ENCODE data around the gene COLGALT1. TPM values are rescaled to one million over a fixed set of nuclear protein-coding genes. Genes with fewer than 3 reads are reported as not detected.

COLGALT1 gene
- total and polyA plus RNA-seq, 2 of the 8 experiments (the other 6 are each of a cell fraction or from before 2014, with no cell fraction given) = 44.7 to 58.1 TPM

DNA sequence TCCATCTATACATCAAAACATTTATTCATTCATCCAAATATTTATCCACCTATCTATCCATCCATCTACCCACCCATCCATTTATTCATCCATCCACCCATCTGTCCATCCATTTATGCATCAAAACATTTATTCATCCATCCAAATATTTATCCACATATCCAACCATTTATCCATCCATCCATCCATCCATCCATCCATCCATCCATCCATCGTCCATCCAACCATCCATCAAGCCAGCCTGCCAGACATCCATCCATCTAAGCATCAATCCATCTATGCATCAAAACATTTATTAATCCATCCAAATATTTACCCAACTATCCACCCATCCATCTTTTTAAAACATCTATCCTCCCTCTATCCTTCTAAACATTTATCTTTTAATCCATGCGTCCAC, 70.5 kb downstream of the COLGALT1 start (continued):
- TF ChIP-seq, protein P1, sequence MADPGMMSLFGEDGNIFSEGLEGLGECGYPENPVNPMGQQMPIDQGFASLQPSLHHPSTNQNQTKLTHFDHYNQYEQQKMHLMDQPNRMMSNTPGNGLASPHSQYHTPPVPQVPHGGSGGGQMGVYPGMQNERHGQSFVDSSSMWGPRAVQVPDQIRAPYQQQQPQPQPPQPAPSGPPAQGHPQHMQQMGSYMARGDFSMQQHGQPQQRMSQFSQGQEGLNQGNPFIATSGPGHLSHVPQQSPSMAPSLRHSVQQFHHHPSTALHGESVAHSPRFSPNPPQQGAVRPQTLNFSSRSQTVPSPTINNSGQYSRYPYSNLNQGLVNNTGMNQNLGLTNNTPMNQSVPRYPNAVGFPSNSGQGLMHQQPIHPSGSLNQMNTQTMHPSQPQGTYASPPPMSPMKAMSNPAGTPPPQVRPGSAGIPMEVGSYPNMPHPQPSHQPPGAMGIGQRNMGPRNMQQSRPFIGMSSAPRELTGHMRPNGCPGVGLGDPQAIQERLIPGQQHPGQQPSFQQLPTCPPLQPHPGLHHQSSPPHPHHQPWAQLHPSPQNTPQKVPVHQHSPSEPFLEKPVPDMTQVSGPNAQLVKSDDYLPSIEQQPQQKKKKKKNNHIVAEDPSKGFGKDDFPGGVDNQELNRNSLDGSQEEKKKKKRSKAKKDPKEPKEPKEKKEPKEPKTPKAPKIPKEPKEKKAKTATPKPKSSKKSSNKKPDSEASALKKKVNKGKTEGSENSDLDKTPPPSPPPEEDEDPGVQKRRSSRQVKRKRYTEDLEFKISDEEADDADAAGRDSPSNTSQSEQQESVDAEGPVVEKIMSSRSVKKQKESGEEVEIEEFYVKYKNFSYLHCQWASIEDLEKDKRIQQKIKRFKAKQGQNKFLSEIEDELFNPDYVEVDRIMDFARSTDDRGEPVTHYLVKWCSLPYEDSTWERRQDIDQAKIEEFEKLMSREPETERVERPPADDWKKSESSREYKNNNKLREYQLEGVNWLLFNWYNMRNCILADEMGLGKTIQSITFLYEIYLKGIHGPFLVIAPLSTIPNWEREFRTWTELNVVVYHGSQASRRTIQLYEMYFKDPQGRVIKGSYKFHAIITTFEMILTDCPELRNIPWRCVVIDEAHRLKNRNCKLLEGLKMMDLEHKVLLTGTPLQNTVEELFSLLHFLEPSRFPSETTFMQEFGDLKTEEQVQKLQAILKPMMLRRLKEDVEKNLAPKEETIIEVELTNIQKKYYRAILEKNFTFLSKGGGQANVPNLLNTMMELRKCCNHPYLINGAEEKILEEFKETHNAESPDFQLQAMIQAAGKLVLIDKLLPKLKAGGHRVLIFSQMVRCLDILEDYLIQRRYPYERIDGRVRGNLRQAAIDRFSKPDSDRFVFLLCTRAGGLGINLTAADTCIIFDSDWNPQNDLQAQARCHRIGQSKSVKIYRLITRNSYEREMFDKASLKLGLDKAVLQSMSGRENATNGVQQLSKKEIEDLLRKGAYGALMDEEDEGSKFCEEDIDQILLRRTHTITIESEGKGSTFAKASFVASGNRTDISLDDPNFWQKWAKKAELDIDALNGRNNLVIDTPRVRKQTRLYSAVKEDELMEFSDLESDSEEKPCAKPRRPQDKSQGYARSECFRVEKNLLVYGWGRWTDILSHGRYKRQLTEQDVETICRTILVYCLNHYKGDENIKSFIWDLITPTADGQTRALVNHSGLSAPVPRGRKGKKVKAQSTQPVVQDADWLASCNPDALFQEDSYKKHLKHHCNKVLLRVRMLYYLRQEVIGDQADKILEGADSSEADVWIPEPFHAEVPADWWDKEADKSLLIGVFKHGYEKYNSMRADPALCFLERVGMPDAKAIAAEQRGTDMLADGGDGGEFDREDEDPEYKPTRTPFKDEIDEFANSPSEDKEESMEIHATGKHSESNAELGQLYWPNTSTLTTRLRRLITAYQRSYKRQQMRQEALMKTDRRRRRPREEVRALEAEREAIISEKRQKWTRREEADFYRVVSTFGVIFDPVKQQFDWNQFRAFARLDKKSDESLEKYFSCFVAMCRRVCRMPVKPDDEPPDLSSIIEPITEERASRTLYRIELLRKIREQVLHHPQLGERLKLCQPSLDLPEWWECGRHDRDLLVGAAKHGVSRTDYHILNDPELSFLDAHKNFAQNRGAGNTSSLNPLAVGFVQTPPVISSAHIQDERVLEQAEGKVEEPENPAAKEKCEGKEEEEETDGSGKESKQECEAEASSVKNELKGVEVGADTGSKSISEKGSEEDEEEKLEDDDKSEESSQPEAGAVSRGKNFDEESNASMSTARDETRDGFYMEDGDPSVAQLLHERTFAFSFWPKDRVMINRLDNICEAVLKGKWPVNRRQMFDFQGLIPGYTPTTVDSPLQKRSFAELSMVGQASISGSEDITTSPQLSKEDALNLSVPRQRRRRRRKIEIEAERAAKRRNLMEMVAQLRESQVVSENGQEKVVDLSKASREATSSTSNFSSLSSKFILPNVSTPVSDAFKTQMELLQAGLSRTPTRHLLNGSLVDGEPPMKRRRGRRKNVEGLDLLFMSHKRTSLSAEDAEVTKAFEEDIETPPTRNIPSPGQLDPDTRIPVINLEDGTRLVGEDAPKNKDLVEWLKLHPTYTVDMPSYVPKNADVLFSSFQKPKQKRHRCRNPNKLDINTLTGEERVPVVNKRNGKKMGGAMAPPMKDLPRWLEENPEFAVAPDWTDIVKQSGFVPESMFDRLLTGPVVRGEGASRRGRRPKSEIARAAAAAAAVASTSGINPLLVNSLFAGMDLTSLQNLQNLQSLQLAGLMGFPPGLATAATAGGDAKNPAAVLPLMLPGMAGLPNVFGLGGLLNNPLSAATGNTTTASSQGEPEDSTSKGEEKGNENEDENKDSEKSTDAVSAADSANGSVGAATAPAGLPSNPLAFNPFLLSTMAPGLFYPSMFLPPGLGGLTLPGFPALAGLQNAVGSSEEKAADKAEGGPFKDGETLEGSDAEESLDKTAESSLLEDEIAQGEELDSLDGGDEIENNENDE (IDR thresholded peaks at IDR 0.05; ENCODE audit: insufficient replicate concordance, low read length) = no peak
- TF ChIP-seq KDM5A (IDR thresholded peaks at IDR 0.05; ENCODE audit: low read length) = no peak
- TF ChIP-seq TAF7 (optimal IDR thresholded peaks at IDR 0.05; ENCODE audit: borderline replicate concordance, low read depth, low read length) = no peak
- TF ChIP-seq NANOG (IDR thresholded peaks at IDR 0.05; ENCODE audit: insufficient read depth, low read depth, low read length, poor library complexity, severe bottlenecking) = no peak
- no peak for TF ChIP-seq TBP (IDR thresholded peaks at IDR 0.05; ENCODE audit: low read depth, low read length)
- no peak for TF ChIP-seq BRCA1 (IDR thresholded peaks at IDR 0.05; ENCODE audit: low read depth, low read length)
- no peak for TF ChIP-seq RXRA (IDR thresholded peaks at IDR 0.05; ENCODE audit: insufficient read depth, low read depth, low read length)
